Left ventricle myocardium superior (tissue), 1 donor: ENCODE data around the gene ZNF385D. TPM values are rescaled to one million over a fixed set of nuclear protein-coding genes. Genes with fewer than 3 reads are reported as not detected.
"Not testable (repeated sequence)": the region's sequence is repeated elsewhere in the genome, so short reads cannot be mapped to it uniquely, and the experiment has no call there.

Experiments used
- ATAC-seq: fragments of 200-7000 bp; cut with Tn5 transposase; one replicate; pipeline ENCODE4 v1.9.1; 2020; ENCODE audit warnings: mild to moderate bottlenecking, moderate library complexity
- DNase-seq: peaks from one replicate; pipeline ENCODE4 v3.0.0-alpha.2; 2020
- intact Hi-C: fragments of 100-400 bp; cut with micrococcal nuclease; formaldehyde crosslinking; loops from one replicate; pipeline ENCODE4 v1.11.0; 2022
- total RNA-seq: library from RNA; stranded (reverse); fragmentation: NEBNext Ultra II Directional; extraction: Animal tissue kit (Norgen Biotek cat#: 25700); gene quantifications from one replicate; pipeline ENCODE4 v1.2.1, GENCODE V29; 2021
- donor health status: DM: no; HTN: yes; CAD: no; lungs with severe emphysema.

Gene ZNF385D
- total RNA-seq, 1 donor from 2014 or later = 2.8 TPM

GRCh38 chr3:21421096-21421495, 329.9 kb downstream of the ZNF385D start:
- ATAC-seq (no peak), DNase-seq (no peak)
- intact Hi-C loops = no loop called here

- intact Hi-C loops = no loop called here
- no peak for ATAC-seq
- no peak for DNase-seq
Measured at GRCh38 chr3:21417991-21418390, 333.0 kb downstream of the ZNF385D start.

GRCh38 chr3:21414506-21414905, 336.5 kb downstream of the ZNF385D start:
- intact Hi-C loops = no loop called here
- no peak for ATAC-seq

GRCh38 chr3:21411058-21411457, 340.0 kb downstream of the ZNF385D start:
- DNase-seq (no peak), ATAC-seq (no peak)
- intact Hi-C loops = no loop called here

More at GRCh38 chr3:21414506-21414905, 336.5 kb downstream of the ZNF385D start:
- DNase-seq = no peak

- ATAC-seq (no peak), DNase-seq (no peak)
- intact Hi-C loops = no loop called here
Measured at GRCh38 chr3:21409401-21409800, 341.6 kb downstream of the ZNF385D start.

- intact Hi-C loops = no loop called here
- no peak for DNase-seq
- no peak for ATAC-seq
Measured at GRCh38 chr3:21407743-21408142, 343.3 kb downstream of the ZNF385D start.

GRCh38 chr3:21405671-21406667, 345.0 kb downstream of the ZNF385D start:
- ATAC-seq = no peak
- intact Hi-C loops = no loop called here
- no peak for DNase-seq

- DNase-seq = no peak
- intact Hi-C loops = no loop called here
- ATAC-seq = no peak
Measured at GRCh38 chr3:21398461-21398860, 352.5 kb downstream of the ZNF385D start.

GRCh38 chr3:21393683-21394311, 357.2 kb downstream of the ZNF385D start:
- ATAC-seq (no peak), DNase-seq (no peak)
- intact Hi-C loops = no loop called here

- ATAC-seq (no peak), DNase-seq (no peak)
- intact Hi-C loops = no loop called here
Measured at GRCh38 chr3:21392526-21392925, 358.5 kb downstream of the ZNF385D start.

- DNase-seq (no peak), ATAC-seq (no peak)
- intact Hi-C loops = no loop called here
Measured at GRCh38 chr3:21390856-21391255, 360.2 kb downstream of the ZNF385D start.

GRCh38 chr3:21390136-21390535, 360.9 kb downstream of the ZNF385D start:
- intact Hi-C loops = no loop called here
- ATAC-seq = no peak

GRCh38 chr3:21387142-21387826, 363.7 kb downstream of the ZNF385D start:
- intact Hi-C loops, DNase-seq, ATAC-seq: not testable (repeated sequence)

More at GRCh38 chr3:21390136-21390535, 360.9 kb downstream of the ZNF385D start:
- no peak for DNase-seq

- ATAC-seq, DNase-seq, intact Hi-C loops: not testable (repeated sequence)
Measured at GRCh38 chr3:21378036-21378435, 373.0 kb downstream of the ZNF385D start.

- ATAC-seq (no peak), DNase-seq (no peak)
- intact Hi-C loops = no loop called here
Measured at GRCh38 chr3:21377071-21377769, 373.8 kb downstream of the ZNF385D start.

GRCh38 chr3:21372316-21372715, 378.7 kb downstream of the ZNF385D start:
- DNase-seq = no peak
- intact Hi-C loops = no loop called here
- ATAC-seq = no peak
